HepG2 (cell line): Measurements from ENCODE around the gene DAB2. TPM values are rescaled to one million over a fixed set of nuclear protein-coding genes. Genes with fewer than 3 reads are reported as not detected.
A peak's percentile ranks its signal among the peaks of the same experiment; 100 is the strongest.

Experiments
- ERF ChIP-seq: IDR thresholded peaks from 2 replicates; pipeline ENCODE4 v1.6.1; 2018; ENCODE audit warnings: missing biosample characterization, missing genetic modification reagents
- HDAC2 ChIP-seq: sonication (generic); formaldehyde crosslinking; IDR thresholded peaks from 2 replicates; pipeline ENCODE4 v1.4.0; 2020; ENCODE audit warnings: missing genetic modification reagents
- JDP2 ChIP-seq: sonication (generic); formaldehyde crosslinking; IDR thresholded peaks from 2 replicates; pipeline ENCODE4 v1.8.1; 2022; ENCODE audit warnings: missing genetic modification reagents, borderline replicate concordance
- MED13 ChIP-seq: sonication (generic); formaldehyde crosslinking; IDR thresholded peaks from 2 replicates; pipeline ENCODE4 v1.5.0; 2020; ENCODE audit warnings: missing genetic modification reagents
- NFKB2 ChIP-seq: sonication (generic); formaldehyde crosslinking; IDR thresholded peaks from 2 replicates; pipeline ENCODE4 v1.4.0; 2020; ENCODE audit warnings: missing genetic modification reagents, borderline replicate concordance
- POGZ ChIP-seq: sonication (generic); formaldehyde crosslinking; IDR thresholded peaks from 2 replicates; pipeline ENCODE4 v1.4.0; 2020; ENCODE audit warnings: mild to moderate bottlenecking, missing genetic modification reagents
- POLR2A ChIP-seq, 2 experiments: IDR thresholded peaks; 2 replicates each; pipeline ENCODE4 v1.6.1; 2011; ENCODE audit warnings: low read depth in 2 of 2, low read length in 2 of 2, mild to moderate bottlenecking in 1 of 2, moderate library complexity in 1 of 2; ENCODE audit not compliant: insufficient read depth in 1 of 2
- SALL1 ChIP-seq: sonication (generic); formaldehyde crosslinking; IDR thresholded peaks from 2 replicates; pipeline ENCODE4 v1.8.0; 2022; ENCODE audit warnings: mild to moderate bottlenecking, missing genetic modification reagents
- SALL2 ChIP-seq: sonication (generic); formaldehyde crosslinking; IDR thresholded peaks from 2 replicates; pipeline ENCODE4 v1.8.1; 2023; ENCODE audit warnings: mild to moderate bottlenecking, missing genetic modification reagents, inconsistent platforms
- SP4 ChIP-seq: sonication (generic); formaldehyde crosslinking; IDR thresholded peaks from 2 replicates; pipeline ENCODE4 v1.8.1; 2023; ENCODE audit warnings: mild to moderate bottlenecking, missing genetic modification reagents
- TAF1 ChIP-seq: sonication (generic); formaldehyde crosslinking; IDR thresholded peaks from 2 replicates; pipeline ENCODE4 v1.4.0; 2020; ENCODE audit warnings: missing genetic modification reagents
- TEAD3 ChIP-seq: optimal IDR thresholded peaks from 2 replicates; pipeline ENCODE3; 2016; ENCODE audit warnings: borderline replicate concordance
- ZBTB7A ChIP-seq: sonication (generic); formaldehyde crosslinking; IDR thresholded peaks from 2 replicates; pipeline ENCODE4 v1.8.0; 2022; ENCODE audit warnings: mild to moderate bottlenecking, missing genetic modification reagents
- ZNF556 ChIP-seq: sonication (generic); formaldehyde crosslinking; IDR thresholded peaks from 2 replicates; pipeline ENCODE4 v1.4.0; 2020; ENCODE audit warnings: mild to moderate bottlenecking, missing genetic modification reagents, borderline replicate concordance
- ZSCAN22 ChIP-seq: sonication (generic); formaldehyde crosslinking; IDR thresholded peaks from 2 replicates; pipeline ENCODE4 v1.4.0; 2020; ENCODE audit warnings: mild to moderate bottlenecking, missing genetic modification reagents
- polyA plus RNA-seq, 8 experiments: library from polyadenylated mRNA; depleted of rRNA in 3 of 8; stranded (reverse) in 7 of 8; unstranded in 1 of 8; fragments of >200 nt; fragmentation: Illumina TruSeq in 4 of 8; extraction: Trizol in 4 of 8; gene quantifications; 2 replicates each; pipeline versions ENCODE4 v1.2.1 to v1.2.3, GENCODE V29; 2011 to 2016; ENCODE audit warnings: low read depth in 4 of 8, missing spikeins in 1 of 8, mixed read lengths in 1 of 8; ENCODE audit not compliant: insufficient read depth in 1 of 8
- total RNA-seq, 5 experiments: library from RNA; depleted of rRNA; stranded (reverse); fragments of >200 nt; fragmentation: Illumina TruSeq; extraction: Trizol; gene quantifications; 2 replicates each; pipeline ENCODE4 v1.2.3, GENCODE V29; 2016; ENCODE audit warnings: low read depth in 1 of 5
- TF ChIP-seq, protein P1 (sequence below): sonication (generic); formaldehyde crosslinking; IDR thresholded peaks from 2 replicates; pipeline ENCODE4 v1.4.0; 2020; ENCODE audit warnings: missing genetic modification reagents
- TF ChIP-seq, protein P2 (sequence below): sonication (generic); formaldehyde crosslinking; conservative IDR thresholded peaks from 2 replicates; pipeline ENCODE4 v1.8.0; 2022; ENCODE audit warnings: missing genetic modification reagents
- TF ChIP-seq, protein P3 (sequence below): sonication (generic); formaldehyde crosslinking; IDR thresholded peaks from 2 replicates; pipeline ENCODE4 v1.4.0; 2020; ENCODE audit warnings: missing genetic modification reagents
- TF ChIP-seq, protein P4 (sequence below): sonication (generic); formaldehyde crosslinking; IDR thresholded peaks from 2 replicates; pipeline ENCODE4 v1.4.0; 2020; ENCODE audit warnings: missing genetic modification reagents

The DAB2 gene
- total and polyA plus RNA-seq, 2 of the 13 experiments (the other 11 are each of a cell fraction or from before 2014, with no cell fraction given), result 6.4 to 6.5 TPM

DNA sequence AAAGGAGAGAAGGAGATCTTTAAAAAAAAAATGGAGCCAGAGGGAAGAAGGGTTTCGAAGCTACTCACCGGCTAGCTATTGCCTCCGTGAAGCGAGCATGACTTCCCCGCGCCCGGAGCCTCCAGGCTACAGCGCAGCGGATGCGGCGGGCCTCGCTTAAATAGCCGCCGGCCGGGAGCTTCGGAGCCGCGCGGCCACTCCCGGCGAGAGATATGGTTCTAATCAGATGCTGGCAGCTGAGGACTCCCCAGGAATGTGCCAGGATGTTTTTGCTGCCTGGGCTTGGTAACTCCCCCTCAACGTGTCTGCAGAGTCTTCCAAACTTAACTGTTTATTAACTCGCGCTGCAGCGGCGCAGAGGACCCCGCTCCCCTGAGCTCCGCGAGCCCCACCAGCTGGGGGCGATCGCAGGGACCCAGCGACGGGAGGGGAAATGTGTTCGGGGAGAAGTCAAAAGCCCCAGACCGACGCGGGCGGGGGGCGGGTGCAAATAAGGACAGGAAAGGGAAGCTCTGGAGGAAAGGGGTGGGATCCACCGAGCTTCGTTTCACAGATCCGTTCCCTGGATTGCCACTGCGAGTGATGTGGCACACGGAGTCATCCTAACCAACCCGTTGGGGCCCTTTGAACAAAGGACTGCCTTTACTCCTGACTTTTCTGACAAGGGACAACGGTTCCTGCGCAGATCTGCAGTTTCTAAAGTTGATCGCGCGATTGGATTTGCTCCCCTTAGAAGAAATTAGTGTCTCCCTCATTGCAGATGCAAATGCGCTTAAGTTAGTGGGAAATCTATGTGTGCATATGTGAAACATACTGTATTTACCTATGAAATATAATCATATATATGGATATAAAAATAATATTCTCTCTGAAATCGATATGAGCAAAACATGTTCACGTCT is at the start of gene DAB2 (continued):
- TF ChIP-seq, protein P1, sequence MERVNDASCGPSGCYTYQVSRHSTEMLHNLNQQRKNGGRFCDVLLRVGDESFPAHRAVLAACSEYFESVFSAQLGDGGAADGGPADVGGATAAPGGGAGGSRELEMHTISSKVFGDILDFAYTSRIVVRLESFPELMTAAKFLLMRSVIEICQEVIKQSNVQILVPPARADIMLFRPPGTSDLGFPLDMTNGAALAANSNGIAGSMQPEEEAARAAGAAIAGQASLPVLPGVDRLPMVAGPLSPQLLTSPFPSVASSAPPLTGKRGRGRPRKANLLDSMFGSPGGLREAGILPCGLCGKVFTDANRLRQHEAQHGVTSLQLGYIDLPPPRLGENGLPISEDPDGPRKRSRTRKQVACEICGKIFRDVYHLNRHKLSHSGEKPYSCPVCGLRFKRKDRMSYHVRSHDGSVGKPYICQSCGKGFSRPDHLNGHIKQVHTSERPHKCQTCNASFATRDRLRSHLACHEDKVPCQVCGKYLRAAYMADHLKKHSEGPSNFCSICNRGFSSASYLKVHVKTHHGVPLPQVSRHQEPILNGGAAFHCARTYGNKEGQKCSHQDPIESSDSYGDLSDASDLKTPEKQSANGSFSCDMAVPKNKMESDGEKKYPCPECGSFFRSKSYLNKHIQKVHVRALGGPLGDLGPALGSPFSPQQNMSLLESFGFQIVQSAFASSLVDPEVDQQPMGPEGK (CRISPR knock-in tag), result peak; percentile 92
- TF ChIP-seq SP4 (CRISPR knock-in tag) (peak; percentile 40; the same call in 1 of the 2 replicates), ERF (CRISPR knock-in tag) (peak; percentile 62; the same call in 1 of the 2 replicates), TAF1 (CRISPR knock-in tag) (peak; percentile 41; the same call in 1 of the 2 replicates), SALL2 (no peak), ZBTB7A (CRISPR knock-in tag) (peak; percentile 51; the same call in 1 of the 2 replicates), JDP2 (CRISPR knock-in tag) (no peak), ZSCAN22 (CRISPR knock-in tag) (no peak), MED13 (0 out of 2 replicates have a peak, but pooled peaks have one; percentile 59), NFKB2 (CRISPR knock-in tag) (peak; percentile 65; the same call in 1 of the 2 replicates), HDAC2 (peak; percentile 79), POGZ (CRISPR knock-in tag) (peak; percentile 74), POLR2A (IDR thresholded peaks at IDR 0.05; ENCODE audit: insufficient read depth in 1 of 2, low read depth in 2 of 2, low read length in 2 of 2) (peak in 1 of 2 experiments; percentile 71; a peak in 1 of 4 replicates), SALL1 (CRISPR knock-in tag) (peak; percentile 67), TEAD3 (CRISPR knock-in tag) (peak; percentile 63), ZNF556 (CRISPR knock-in tag) (no peak)
- TF ChIP-seq, protein P2, sequence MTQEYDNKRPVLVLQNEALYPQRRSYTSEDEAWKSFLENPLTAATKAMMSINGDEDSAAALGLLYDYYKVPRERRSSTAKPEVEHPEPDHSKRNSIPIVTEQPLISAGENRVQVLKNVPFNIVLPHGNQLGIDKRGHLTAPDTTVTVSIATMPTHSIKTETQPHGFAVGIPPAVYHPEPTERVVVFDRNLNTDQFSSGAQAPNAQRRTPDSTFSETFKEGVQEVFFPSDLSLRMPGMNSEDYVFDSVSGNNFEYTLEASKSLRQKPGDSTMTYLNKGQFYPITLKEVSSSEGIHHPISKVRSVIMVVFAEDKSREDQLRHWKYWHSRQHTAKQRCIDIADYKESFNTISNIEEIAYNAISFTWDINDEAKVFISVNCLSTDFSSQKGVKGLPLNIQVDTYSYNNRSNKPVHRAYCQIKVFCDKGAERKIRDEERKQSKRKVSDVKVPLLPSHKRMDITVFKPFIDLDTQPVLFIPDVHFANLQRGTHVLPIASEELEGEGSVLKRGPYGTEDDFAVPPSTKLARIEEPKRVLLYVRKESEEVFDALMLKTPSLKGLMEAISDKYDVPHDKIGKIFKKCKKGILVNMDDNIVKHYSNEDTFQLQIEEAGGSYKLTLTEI (CRISPR knock-in tag), result no peak
- TF ChIP-seq, protein P3, sequence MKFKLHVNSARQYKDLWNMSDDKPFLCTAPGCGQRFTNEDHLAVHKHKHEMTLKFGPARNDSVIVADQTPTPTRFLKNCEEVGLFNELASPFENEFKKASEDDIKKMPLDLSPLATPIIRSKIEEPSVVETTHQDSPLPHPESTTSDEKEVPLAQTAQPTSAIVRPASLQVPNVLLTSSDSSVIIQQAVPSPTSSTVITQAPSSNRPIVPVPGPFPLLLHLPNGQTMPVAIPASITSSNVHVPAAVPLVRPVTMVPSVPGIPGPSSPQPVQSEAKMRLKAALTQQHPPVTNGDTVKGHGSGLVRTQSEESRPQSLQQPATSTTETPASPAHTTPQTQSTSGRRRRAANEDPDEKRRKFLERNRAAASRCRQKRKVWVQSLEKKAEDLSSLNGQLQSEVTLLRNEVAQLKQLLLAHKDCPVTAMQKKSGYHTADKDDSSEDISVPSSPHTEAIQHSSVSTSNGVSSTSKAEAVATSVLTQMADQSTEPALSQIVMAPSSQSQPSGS (CRISPR knock-in tag), result peak; percentile 58; the same call in 1 of the 2 replicates
- TF ChIP-seq, protein P4, sequence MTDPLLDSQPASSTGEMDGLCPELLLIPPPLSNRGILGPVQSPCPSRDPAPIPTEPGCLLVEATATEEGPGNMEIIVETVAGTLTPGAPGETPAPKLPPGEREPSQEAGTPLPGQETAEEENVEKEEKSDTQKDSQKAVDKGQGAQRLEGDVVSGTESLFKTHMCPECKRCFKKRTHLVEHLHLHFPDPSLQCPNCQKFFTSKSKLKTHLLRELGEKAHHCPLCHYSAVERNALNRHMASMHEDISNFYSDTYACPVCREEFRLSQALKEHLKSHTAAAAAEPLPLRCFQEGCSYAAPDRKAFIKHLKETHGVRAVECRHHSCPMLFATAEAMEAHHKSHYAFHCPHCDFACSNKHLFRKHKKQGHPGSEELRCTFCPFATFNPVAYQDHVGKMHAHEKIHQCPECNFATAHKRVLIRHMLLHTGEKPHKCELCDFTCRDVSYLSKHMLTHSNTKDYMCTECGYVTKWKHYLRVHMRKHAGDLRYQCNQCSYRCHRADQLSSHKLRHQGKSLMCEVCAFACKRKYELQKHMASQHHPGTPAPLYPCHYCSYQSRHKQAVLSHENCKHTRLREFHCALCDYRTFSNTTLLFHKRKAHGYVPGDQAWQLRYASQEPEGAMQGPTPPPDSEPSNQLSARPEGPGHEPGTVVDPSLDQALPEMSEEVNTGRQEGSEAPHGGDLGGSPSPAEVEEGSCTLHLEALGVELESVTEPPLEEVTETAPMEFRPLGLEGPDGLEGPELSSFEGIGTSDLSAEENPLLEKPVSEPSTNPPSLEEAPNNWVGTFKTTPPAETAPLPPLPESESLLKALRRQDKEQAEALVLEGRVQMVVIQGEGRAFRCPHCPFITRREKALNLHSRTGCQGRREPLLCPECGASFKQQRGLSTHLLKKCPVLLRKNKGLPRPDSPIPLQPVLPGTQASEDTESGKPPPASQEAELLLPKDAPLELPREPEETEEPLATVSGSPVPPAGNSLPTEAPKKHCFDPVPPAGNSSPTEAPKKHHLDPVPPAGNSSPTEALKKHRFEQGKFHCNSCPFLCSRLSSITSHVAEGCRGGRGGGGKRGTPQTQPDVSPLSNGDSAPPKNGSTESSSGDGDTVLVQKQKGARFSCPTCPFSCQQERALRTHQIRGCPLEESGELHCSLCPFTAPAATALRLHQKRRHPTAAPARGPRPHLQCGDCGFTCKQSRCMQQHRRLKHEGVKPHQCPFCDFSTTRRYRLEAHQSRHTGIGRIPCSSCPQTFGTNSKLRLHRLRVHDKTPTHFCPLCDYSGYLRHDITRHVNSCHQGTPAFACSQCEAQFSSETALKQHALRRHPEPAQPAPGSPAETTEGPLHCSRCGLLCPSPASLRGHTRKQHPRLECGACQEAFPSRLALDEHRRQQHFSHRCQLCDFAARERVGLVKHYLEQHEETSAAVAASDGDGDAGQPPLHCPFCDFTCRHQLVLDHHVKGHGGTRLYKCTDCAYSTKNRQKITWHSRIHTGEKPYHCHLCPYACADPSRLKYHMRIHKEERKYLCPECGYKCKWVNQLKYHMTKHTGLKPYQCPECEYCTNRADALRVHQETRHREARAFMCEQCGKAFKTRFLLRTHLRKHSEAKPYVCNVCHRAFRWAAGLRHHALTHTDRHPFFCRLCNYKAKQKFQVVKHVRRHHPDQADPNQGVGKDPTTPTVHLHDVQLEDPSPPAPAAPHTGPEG (CRISPR knock-in tag), result no peak
